Measurements from ENCODE around the gene CHST7. TPM values are rescaled to one million over a fixed set of nuclear protein-coding genes. Genes with fewer than 3 reads are reported as not detected.

Gene CHST7
- total and polyA plus RNA-seq, 2 experiments from 2014 or later: 7.6 to 27.2 TPM

- TF ChIP-seq NANOG (IDR thresholded peaks at IDR 0.05; ENCODE audit: borderline replicate concordance) (no peak), ETS1 (IDR thresholded peaks at IDR 0.05) (no peak)
These were observed 53.0 kb downstream of the CHST7 start (continued) for GRCh38 chrX:46626566-46626965.

GRCh38 chrX:46627062-46627461 lies 53.5 kb downstream of the CHST7 start:
- H3K4me3 ChIP-seq: no peak overlapping the region
- no peak overlapping the region for H2AFZ ChIP-seq
- H3K27me3 ChIP-seq (ENCODE audit: insufficient read depth): no peaks in the 10 kb centered on the region
- peaks cover 19% of the 10 kb centered on the region for H3K4me1 ChIP-seq (ENCODE audit: insufficient read depth)
- ATAC-seq (no peak), DNase-seq (ENCODE audit: low spot score) (no peak)
- H3K4me3 Mint-ChIP-seq: no peak overlapping the region
- H3K27ac ChIP-seq (ENCODE audit: low read depth): no peak overlapping the region
- peaks cover 5% of the 10 kb centered on the region for H3K27me3 Mint-ChIP-seq (ENCODE audit: insufficient read depth, low read depth, poor library complexity)
- H3K9me3 Mint-ChIP-seq: no peaks in the 10 kb centered on the region
- H4K20me1 ChIP-seq (replicated peaks; ENCODE audit: insufficient read depth): no peaks in the 10 kb centered on the region
- H3K36me3 ChIP-seq (ENCODE audit: insufficient read depth): no peaks in the 10 kb centered on the region
- H3K4me2 ChIP-seq: no peak overlapping the region
- H3K79me2 ChIP-seq (replicated peaks; ENCODE audit: insufficient read depth): no peaks in the 10 kb centered on the region
- no peaks in the 10 kb centered on the region for H3K9me2 ChIP-seq (ENCODE audit: insufficient read depth)
- H3F3A ChIP-seq (replicated peaks; ENCODE audit: low read depth): no peaks in the 10 kb centered on the region
- peaks cover 29% of the 10 kb centered on the region for H3K36me3 Mint-ChIP-seq (ENCODE audit: low read depth)
- peak overlapping the region; percentile 46; the same call in 1 of the 2 replicates for H3K27ac Mint-ChIP-seq
- peaks cover 32% of the 10 kb centered on the region for H3K4me1 Mint-ChIP-seq
- TF ChIP-seq CREB1 (CRISPR knock-in tag; IDR thresholded peaks at IDR 0.05; ENCODE audit: low read depth) (no peak), REST (IDR thresholded peaks at IDR 0.05; ENCODE audit: unreplicated experiment) (no peak), NANOG (IDR thresholded peaks at IDR 0.05; ENCODE audit: borderline replicate concordance) (no peak), ZNF331 (CRISPR knock-in tag; IDR thresholded peaks at IDR 0.05; ENCODE audit: low read depth) (no peak), STAT1 (IDR thresholded peaks at IDR 0.05; ENCODE audit: unreplicated experiment) (no peak), CTCF (conservative IDR thresholded peaks at IDR 0.05; ENCODE audit: low read depth in 2 of 2) (no peak), ETS1 (IDR thresholded peaks at IDR 0.05) (no peak), ZNF462 (CRISPR knock-in tag; IDR thresholded peaks at IDR 0.05) (no peak), POLR2AphosphoS5 (IDR thresholded peaks at IDR 0.05; ENCODE audit: low read depth) (no peak), JUNB (IDR thresholded peaks at IDR 0.05; ENCODE audit: unreplicated experiment) (no peak), EZH2phosphoT487 (IDR thresholded peaks at IDR 0.05; ENCODE audit: unreplicated experiment) (no peak), ZNF114 (CRISPR knock-in tag; IDR thresholded peaks at IDR 0.05) (no peak)
